Measurements from ENCODE around the gene DBF4.
"Not testable (repeated sequence)": the region's sequence is repeated elsewhere in the genome, so short reads cannot be mapped to it uniquely, and the experiment has no call there.

DBF4 gene

GRCh38 chr7:87885018-87885417, 8.7 kb downstream of the DBF4 start:
- no peak for DNase-seq

- peak in 1 of 2 donors; percentile 54 for DNase-seq
Observed at GRCh38 chr7:87886875-87887274, 10.6 kb downstream of the DBF4 start.

- no peak for DNase-seq
Observed at GRCh38 chr7:87895363-87895762, 19.1 kb downstream of the DBF4 start.

DNA sequence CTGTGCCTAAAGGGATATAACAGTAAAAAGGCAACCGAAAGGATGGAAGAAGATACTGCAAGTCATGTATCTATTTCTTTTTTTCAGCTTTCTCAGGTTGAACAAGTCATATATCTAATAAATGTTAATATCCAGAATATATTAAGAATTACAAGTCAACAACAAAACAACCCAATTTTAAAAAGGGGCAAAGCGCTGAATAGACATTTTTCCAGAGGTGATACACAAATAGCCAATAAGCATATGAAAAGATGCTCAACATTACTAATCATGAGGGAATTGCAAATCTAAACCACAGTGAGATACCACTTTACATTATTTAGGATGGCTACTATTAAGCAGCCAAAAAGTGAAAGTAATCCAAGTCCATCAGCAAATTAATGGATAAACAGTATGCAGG, 23.0 kb downstream of the DBF4 start:
- DNase-seq = no peak

GRCh38 chr7:87907136-87907906, 31.0 kb downstream of the DBF4 start:
- DNase-seq = not testable (repeated sequence)

DNA sequence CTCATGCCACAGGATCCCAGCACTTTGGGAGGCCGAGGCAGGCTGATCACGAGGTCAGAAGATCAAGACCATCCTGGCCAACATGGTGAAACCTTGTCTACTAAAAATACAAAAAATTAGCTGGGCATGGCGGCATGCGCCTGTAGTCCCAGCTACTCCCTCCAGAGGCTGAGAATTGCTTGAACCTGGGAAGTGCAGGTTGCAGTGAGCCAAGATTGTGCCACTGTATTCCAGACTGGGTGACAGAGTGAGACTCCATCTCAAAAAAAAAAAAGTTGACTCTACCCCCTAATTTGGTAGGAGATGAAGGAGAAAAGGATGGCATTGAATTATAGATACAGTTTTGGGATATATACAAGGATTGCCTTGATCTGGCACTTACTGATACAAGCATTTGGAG, 32.5 kb downstream of the DBF4 start:
- not testable (repeated sequence) for DNase-seq

DNA sequence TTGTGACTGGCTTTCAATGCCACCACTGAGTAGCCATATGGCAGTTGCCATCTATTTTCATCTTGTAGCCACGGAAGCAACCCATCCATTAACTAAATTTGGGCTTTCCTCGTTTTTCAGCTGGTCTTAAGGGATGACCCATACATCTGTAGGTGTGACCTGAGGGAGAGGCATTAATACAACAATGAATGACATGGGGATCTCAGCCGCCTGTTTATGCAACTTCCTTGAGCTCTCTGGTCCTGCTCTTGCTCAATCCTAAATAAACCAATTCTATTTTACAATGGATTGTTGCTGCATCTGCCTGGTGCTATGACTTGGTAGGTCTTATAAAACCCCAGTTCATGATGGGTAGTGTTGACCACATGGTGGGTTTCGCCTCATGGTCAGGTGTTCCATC, 35.8 kb downstream of the DBF4 start:
- no peak for DNase-seq

GRCh38 chr7:87918740-87919139, 42.4 kb downstream of the DBF4 start:
- no peak for DNase-seq

DNA sequence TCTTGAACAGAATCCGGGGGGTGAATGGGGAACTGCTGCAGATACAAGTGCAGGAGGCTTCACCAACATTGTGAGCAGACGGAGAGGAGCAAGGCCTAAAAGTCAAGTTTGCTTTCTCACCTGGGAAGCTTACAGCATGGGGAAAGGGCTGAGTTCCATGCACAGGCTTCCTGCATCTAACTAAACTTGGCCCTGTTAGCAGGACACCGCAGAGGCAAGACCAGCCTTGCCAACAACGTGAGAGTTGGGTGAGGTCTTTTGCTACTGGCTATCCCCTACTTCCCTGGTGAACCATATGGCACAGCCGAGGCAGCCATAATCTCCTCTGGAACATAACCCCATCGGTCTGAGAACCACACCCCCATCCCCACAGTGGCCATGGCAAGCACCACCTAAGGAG, 43.6 kb downstream of the DBF4 start:
- no peak for DNase-seq

DNA sequence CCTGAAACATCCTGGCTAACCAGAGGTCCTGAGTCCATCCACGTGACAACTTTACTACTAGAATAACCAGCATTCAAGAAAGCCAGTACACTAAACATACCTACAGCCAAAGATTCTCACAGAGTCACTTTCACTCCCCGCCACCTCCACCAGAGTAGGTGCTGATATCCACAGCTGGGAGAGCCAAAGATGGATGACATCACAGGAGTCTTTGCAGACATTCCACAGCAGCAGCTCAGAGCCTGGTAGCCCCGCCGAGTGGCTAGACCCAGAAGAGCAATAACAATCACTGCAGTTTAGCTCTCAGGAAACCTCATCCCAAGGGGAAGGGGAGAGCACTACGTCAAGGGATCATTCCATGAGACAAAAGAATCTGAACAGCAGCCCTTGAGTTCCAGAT, 44.3 kb downstream of the DBF4 start:
- DNase-seq = no peak

- DNase-seq = not testable (repeated sequence)
Observed at GRCh38 chr7:87922759-87923395, 46.6 kb downstream of the DBF4 start.

- DNase-seq = no peak
Observed at GRCh38 chr7:87926581-87927461, 50.5 kb downstream of the DBF4 start.

- DNase-seq = no peak
Observed at GRCh38 chr7:87933605-87933952, 57.3 kb downstream of the DBF4 start.

DNA sequence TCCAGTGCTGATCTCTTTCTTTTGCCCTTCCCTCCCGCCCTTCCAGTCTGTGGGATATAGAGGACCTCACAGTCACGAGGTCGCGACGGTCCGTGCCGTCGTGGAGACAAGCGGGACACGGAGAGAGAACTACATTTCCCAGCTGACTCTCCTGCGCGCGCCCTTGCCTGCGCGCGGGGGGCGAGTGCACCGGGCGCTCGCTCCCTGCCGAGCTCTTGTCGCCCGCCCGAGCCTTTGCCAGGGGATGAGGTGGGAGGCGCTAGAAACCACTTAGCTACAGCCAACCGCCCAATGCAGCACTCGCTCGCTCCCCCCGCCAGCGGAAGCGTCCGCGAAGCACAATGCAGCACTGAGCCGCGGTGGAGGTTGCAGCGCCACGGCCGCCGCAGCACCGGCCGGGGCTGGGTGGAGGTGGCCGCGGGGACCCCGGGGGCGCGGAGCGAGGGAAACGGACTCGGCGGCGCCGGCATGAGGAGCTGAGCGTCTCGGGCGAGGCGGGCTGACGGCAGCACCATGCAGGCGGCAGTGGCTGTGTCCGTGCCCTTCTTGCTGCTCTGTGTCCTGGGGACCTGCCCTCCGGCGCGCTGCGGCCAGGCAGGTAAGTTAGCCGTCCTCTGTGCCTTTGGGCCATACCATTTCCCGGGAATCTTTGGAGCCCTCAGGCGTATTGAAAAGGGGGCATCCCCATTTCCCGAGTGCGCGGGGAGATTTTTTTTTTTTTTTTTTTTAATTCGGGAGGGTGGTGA, 57.8 kb downstream of the DBF4 start, which contains the start of gene ADAM22:
Gene ADAM22, plus strand, starts transcription at position 299 of the 746 bp plus-strand sequence. Its CDS starts 215 bp downstream, at position 514.
- DNase-seq = peak; percentile 87 to 88

DNA sequence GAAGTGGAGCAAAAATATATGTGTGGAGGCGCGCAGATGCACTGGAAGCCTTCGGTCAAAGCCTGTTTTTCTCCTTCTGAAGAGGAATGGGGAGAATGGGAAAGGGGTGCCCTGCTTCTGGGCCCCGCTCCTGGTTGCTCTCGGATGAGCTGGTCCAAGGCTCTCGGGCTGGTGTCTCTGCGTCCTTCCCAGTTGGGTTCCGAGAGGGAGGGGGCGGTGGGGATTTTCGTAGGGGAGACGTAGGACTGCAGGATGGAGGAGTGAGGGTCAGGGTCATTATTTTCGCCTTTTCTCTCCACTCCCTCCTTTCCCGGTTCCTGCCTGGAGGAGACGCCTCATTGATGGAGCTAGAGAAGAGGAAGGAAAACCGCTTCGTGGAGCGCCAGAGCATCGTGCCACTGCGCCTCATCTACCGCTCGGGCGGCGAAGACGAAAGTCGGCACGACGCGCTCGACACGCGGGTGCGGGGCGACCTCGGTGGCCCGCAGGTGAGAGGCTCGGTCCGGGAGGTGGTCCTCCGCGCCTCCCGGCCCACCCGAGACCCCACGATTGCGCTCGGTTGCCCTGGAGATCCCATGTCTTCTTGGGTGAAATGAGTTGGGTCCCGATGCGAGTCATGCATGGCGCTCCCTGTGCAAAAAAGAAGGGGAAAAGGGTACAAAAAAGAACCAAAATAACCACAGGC, 58.5 kb downstream of the DBF4 start:
- peak in 1 of 2 donors; percentile 15 for DNase-seq

GRCh38 chr7:87935384-87935706, 59.1 kb downstream of the DBF4 start:
- no peak for DNase-seq

GRCh38 chr7:87941138-87941537, 64.8 kb downstream of the DBF4 start:
- no peak for DNase-seq

- DNase-seq = no peak
Observed at GRCh38 chr7:87944547-87944946, 68.3 kb downstream of the DBF4 start.

DNA sequence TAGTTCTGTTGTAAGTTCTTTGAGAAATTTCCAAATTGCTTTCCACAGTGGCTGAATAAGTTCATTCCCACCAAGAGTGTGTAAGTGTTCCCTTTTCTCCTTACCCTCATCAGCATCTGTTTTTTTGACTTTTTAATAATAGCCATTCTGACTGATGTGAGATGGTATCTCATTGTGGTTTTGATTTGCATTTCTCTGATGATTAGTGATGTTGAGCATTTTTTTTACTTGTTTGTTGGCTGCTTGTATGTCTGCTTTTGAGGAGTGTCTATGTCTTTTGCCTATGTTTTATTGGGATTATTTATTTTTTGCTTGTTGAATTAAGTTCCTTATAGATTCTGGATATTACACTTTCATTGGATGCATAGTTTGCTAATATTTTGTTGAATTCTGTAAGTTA, 69.6 kb downstream of the DBF4 start:
- DNase-seq = not testable (repeated sequence)

DNA sequence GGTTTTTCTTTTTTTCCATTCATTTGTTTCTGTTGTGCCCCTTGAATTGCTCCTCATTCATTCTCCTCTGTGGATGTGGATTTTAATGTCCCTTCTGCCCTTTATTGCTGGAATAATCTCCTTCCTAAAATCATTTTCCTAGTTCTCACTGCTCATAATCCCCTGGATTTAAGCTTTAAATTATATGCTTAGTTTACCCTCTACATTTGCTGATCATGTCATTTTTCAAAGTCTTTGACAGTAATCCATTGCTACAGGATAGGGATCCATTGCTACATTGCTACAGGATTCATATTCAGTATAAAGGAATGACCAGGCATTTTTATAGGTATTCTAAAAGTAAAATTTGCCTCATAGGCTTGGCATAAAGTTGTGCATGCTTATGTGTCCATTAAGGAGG, 72.1 kb downstream of the DBF4 start:
- no peak for DNase-seq

Measured in CD4-positive, alpha-beta T cell treated with Interleukin-1 beta for 1 hour (primary cell).